ENCODE data around the gene TOP1.
A peak's percentile ranks its signal among the peaks of the same experiment; 100 is the strongest.
"Not testable (repeated sequence)": the region's sequence is repeated elsewhere in the genome, so short reads cannot be mapped to it uniquely, and the experiment has no call there.

TOP1 gene

DNA sequence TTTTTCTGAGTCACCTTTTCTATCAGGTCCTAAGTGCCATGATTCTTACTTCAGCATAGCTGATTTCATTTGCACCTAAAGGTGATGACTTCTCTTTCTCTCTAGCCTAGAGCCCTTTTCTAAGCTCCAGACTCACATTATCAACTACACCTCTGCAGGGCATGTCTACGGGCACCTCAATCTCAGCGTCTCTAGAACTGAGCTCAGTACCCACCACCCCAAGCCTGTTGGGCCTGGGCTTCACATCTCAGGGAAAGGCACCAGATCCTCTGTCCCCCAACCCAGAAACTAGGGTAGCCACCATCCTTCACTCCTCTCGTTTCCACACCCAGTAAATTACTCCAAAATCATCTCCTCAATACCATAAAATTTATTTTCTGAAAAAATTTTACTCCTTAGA lies 98.1 kb downstream of the TOP1 start:
- no peak for DNase-seq (ENCODE audit: low read depth in 1 of 2, low spot score in 1 of 2)

DNA sequence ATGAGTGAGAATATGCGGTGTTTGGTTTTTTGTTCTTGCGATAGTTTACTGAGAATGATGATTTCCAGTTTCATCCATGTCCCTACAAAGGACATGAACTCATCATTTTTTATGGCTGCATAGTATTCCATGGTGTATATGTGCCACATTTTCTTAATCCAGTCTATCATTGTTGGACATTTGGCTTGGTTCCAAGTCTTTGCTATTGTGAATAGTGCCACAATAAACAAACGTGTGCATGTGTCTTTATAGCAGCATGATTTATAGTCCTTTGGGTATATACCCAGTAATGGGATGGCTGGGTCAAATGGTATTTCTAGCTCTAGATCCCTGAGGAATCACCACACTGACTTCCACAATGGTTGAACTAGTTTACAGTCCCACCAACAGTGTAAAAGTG lies 99.7 kb downstream of the TOP1 start:
- DNase-seq (ENCODE audit: low read depth in 1 of 2, low spot score in 1 of 2), result not testable (repeated sequence)

GRCh38 chr20:41131594-41132387 lies 103.2 kb downstream of the TOP1 start:
- DNase-seq (ENCODE audit: low read depth in 1 of 2, low spot score in 1 of 2), result no peak

GRCh38 chr20:41132388-41132775 lies 103.8 kb downstream of the TOP1 start:
- DNase-seq (ENCODE audit: low read depth in 1 of 2, low spot score in 1 of 2), result not testable (repeated sequence)

- peak in 1 of 2 donors; percentile 46 for DNase-seq (ENCODE audit: low read depth in 1 of 2, low spot score in 1 of 2)
These were observed 105.2 kb downstream of the TOP1 start for GRCh38 chr20:41133709-41134361.

DNA sequence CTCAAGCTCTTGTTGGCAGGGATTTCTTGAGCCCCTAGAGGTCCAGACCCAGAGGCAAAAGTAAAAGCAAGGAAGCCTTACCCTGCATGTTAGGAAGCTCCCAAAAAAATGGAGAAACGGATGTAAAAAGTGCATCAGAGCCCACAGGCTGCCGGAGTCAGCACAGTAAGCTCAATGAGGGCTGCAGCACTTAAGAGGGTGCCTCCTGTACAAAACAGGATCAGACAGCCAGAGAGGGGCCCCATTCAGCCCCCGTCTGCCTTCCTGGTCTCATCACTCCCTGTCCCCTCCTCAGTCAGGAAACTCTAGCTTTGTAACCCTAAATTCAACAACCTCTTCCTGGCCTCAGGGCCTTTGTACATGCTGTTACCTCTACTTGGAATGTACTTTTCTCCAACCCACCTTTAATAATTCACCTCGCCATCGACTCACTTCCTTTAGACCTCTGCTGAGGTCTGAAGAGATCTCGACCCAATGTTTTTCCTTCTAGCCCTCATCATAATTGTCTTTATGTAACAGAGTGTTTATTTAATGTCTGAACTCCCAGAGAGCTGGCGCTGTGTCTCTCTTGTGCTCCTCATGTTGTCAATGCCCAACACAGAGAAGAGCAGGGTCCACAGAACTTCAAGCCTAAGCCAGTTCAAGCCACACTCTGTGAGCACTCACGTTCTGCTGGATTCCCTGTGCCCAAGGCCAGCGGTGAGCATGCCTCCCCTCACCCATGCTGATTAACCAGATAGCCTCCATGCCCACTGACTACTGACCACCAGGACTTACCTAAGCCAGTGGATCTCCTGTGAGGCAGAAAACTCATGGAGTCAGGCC lies 106.0 kb downstream of the TOP1 start:
- DNase-seq (ENCODE audit: low read depth in 1 of 2, low spot score in 1 of 2), result no peak

DNA sequence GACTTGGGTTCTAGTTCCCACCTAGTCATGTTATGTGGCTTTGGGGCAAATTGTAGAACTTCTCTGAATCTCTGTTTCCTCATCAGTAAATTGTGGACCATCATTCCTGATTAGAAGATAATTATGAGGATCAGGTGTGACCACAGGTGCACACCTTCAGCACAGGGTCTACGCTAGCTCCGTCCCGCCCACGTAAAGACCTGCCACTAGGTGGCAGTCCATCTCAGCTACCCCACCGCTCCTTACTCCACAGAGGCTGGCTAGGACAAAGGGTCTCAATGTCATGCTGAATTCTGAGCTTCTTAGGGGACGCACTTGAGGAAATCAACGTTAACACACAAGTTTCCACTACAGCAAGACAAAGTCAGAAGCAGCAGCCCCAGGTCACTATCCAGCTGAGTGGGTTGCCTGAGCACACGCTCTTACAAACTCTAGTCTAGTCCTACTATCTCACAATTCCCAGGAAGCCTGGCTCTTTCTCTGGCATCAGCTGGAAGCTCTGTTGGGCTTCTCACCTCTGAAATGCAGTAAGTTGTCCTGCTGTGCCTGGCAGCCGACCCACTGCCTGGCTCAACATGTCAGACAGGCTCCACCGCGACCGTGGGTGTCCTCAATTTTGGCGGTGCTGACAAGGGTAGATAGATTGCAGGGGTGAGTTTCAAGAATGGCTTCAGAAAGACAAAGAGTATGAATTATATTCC lies 106.7 kb downstream of the TOP1 start:
- peak in 1 of 2 donors; percentile 57 for DNase-seq (ENCODE audit: low read depth in 1 of 2, low spot score in 1 of 2)

- DNase-seq (ENCODE audit: low read depth in 1 of 2, low spot score in 1 of 2), result no peak
These were observed 107.5 kb downstream of the TOP1 start for GRCh38 chr20:41135888-41136679.

DNA sequence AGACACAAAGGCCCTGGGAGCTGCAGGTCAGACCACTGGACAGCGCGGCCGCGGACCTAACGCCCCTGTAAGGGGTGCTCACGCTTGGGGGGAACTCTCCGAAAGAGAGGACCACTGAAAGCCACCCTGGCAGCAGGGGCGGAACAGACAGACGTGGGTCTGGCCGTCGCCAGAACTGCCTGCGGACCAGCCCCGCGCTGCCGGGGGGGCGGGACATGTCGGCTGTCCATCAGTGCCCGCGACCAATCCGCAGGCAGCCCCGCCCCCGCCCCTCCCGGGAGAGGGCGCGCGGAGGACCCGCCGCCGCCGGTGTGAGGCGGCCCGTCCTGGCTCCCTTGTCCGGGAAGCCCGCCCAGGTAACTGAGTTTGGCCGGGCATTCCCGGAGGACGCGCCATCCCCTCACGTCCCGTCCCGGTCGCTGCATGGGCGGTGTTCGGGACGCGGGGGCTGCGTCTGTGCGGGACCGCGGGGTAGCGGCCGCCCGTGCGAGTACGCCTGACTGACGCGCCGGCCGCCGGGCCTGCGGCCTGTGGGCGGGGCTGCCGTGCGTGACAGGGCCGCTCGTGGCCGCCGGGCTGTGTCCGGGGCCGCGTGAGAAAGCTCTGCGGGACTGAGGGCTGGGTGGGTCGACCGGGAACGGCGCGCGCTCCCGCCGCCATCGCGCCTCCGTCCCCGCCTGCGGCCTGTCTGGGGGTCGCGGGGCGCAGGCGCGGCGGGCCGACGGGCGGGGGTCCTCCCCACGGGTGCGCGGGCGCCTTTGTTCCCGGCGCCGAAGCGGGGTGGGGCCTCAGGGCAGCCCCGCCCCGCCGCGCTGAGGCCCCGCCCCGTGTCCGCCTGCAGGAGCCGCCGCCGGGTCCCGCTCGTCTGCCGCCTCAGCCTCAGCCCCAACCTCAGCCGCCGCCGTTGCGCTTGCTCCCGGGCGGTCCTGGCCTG lies 108.3 kb downstream of the TOP1 start, which contains the start of gene PLCG1:
Gene PLCG1 (plus strand): TSS at position 864 of the 934 bp plus-strand sequence. CDS start 99 bp downstream, outside the sequence.
- peak; percentile 73 to 77 for DNase-seq (ENCODE audit: low read depth in 1 of 2, low spot score in 1 of 2)

- DNase-seq (ENCODE audit: low read depth in 1 of 2, low spot score in 1 of 2), result peak in 1 of 2 donors; percentile 39
These were observed 109.2 kb downstream of the TOP1 start for GRCh38 chr20:41137614-41138474.

DNA sequence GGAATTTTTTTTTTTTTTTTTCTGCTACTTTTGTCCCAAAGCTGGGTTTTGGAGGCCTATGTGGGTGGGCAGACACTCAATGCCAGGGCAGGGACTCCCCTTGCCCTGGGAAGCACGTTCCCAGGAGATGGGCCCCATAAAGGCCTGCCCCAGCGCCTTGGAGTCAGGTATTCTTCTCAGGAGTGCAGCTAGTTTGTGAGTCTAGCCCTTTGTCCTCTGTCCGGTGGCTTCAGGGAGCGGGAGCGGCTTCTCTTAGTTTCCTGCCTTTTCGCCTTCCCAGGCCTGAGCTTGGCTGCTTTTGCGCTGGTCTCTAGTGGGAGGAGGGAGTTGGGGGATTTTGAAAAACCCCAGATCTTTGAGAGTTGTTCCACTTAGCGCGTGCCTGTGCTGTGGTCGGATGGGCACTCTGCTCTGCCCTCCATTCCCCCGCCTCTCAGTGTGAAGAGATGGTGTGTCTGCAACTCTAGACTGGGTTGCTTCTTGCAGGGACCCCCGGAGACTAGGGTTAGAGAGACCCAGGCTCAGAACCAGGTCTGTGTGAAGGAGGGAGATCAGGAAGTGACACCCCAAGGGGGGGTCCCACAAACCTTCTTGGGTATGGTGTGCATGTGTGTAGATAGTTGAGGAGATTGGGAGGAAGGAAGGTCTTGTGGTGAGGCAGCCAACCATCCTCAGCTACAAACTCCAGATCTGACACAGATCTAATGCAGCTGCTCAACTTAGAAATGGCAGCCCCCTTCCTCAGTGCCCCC lies 110.0 kb downstream of the TOP1 start:
- DNase-seq (ENCODE audit: low read depth in 1 of 2, low spot score in 1 of 2), result no peak

DNA sequence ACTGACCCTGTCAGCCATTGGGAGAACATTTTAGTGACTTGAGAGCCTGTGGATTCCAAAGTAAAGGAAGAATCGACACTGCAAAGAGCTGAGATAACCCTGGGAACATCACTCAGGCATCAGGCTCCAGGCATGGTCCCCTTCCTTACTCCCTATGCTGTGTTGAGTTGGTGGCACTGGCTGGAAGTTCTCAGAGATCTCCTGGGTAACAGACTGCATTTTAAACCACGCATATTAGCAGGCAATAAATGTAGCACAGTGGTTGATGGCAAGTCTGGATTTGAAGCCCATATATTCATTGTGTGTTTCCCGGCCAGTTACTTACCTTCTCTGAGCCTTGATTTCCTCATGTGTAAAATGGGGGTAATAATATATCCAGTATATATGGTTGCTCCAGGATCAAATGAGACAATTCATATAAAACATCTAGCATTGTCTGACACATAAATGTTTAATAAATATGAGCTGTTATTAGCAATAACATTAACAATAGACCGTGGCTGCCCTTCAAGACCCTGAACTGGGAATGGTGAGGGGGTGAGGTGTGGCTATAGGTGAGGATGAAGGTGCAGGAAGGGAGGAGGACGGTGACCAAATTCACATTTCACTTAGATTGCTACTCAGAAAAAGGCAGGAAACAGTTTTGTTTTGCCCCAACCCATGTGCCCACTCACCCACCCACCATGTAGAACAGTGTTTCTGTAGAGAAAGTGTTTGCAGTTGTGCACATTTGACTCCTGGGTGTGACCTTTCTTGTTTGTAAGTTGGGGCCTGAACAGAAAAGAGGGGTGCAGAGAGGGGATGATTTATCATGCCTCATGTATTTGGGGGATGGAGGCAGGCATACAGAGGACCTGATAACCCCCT lies 110.8 kb downstream of the TOP1 start:
- DNase-seq (ENCODE audit: low read depth in 1 of 2, low spot score in 1 of 2), result no peak

DNA sequence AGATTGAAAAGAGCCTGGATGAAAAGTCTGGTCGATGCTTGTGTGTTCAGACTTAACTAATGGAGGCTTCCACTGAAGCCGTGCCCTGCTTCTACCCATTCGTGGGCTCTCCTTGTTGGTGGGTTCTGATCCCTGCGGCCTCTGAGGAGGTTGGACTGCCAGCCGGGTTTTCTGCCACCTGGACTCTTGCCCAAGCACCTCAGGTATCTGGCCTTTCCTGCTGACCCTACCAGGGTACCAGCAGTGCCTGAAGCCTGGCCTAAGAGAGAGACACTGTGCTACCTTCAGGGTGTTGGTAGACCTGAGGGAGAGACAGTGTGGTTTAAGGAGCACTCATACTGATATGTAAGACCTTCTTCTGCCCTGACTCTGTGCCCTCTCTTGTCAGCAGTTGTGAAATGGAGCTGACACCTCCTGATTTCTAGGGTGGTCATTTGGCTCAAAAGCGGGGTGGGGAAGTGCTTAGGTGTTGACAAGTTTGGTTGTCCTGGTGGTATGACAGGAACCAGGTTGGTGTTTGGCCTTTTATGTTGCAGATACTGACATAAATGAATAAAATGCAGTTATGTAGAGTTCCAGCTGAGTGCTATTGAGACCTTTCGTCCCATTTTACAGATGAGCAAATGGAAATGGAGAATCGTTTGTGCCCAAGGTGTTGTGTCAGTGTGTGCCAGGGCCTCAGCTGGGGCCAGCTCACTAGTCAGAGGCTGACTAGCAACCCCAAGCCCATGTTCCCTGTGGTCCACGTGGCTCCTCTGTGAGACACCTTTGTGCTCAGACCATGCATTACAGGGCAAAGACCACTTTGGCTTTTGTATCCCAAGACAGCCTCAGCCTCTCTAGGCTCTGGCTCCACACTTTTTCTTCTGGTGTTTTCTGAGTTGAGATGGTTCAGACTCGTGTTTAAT lies 111.9 kb downstream of the TOP1 start:
- no peak for DNase-seq (ENCODE audit: low read depth in 1 of 2, low spot score in 1 of 2)

DNA sequence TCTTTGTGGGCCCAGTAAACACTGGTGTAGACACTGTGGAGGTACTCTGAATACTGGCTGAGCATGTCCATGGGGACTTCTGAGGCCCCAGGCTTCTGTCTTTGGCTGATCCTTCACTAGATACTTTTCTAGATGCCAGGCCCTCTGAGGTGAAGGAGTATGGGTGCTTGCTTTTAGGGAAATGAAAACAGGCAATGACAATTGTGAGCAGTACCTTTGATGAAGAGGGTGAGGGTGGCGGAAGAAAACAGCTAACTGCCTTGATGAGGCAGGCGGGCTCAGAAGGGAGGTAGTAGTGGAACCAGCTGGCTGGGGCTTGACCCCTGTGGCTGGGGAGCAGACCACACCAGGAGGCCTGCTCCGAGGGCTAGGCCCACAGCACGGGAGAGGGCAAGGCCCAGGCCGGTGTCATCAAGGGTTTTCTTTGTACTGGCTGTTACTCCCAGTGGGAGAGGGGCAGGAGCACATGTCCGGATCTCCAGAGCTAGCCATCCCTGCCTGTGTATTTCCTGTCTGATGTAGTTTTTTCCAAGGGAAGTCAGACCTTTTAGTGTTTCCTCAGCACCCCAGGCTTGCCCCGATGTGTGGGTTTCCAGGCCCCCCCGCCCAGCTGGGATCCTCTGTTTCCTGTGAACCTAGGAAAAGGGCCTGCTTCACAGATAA lies 112.7 kb downstream of the TOP1 start:
- no peak for DNase-seq (ENCODE audit: low read depth in 1 of 2, low spot score in 1 of 2)

GRCh38 chr20:41142245-41142644 lies 113.6 kb downstream of the TOP1 start:
- no peak for DNase-seq (ENCODE audit: low read depth in 1 of 2, low spot score in 1 of 2)

All from activated CD4-positive, alpha-beta T cell treated with anti-CD3 and anti-CD28 coated beads, Interleukin-2, amount 50 U/mL, for 24 hours (primary cell).